Sigmoid colon (tissue), 4 donors: ENCODE data around the gene CASP14.
"Not testable (repeated sequence)": the region's sequence is repeated elsewhere in the genome, so short reads cannot be mapped to it uniquely, and the experiment has no call there.

Experiments used
- POLR2A ChIP-seq, 2 donors: fragments of 450-650 bp; IDR thresholded peaks; one replicate each; pipeline ENCODE4 v1.6.1; 2016; ENCODE audit warnings: antibody characterized with exemption in 2 of 2, mild to moderate bottlenecking in 2 of 2, moderate library complexity in 2 of 2
- POLR2AphosphoS5 ChIP-seq, 4 donors: sonication (generic); formaldehyde crosslinking; IDR thresholded peaks; one replicate each; pipeline ENCODE4 v1.6.1; 2017; ENCODE audit warnings: antibody characterized with exemption in 4 of 4
- TF ChIP-seq, protein P1 (sequence below), 4 experiments: fragments of 450-650 bp in 3 of 4; fragments of 200-600 bp in 1 of 4; IDR thresholded peaks; one replicate each; pipeline ENCODE4 v1.5.1; 2016 to 2019; ENCODE audit warnings: antibody characterized with exemption in 4 of 4, mild to moderate bottlenecking in 3 of 4, moderate library complexity in 2 of 4

GRCh38 chr19:15080002-15080401 lies 30.7 kb downstream of the CASP14 start:
- TF ChIP-seq, protein P1, sequence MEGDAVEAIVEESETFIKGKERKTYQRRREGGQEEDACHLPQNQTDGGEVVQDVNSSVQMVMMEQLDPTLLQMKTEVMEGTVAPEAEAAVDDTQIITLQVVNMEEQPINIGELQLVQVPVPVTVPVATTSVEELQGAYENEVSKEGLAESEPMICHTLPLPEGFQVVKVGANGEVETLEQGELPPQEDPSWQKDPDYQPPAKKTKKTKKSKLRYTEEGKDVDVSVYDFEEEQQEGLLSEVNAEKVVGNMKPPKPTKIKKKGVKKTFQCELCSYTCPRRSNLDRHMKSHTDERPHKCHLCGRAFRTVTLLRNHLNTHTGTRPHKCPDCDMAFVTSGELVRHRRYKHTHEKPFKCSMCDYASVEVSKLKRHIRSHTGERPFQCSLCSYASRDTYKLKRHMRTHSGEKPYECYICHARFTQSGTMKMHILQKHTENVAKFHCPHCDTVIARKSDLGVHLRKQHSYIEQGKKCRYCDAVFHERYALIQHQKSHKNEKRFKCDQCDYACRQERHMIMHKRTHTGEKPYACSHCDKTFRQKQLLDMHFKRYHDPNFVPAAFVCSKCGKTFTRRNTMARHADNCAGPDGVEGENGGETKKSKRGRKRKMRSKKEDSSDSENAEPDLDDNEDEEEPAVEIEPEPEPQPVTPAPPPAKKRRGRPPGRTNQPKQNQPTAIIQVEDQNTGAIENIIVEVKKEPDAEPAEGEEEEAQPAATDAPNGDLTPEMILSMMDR (IDR thresholded peaks at IDR 0.05), result not testable (repeated sequence)
- TF ChIP-seq POLR2A, POLR2AphosphoS5 (IDR thresholded peaks at IDR 0.05): not testable (repeated sequence)
